ENCODE measurements around the gene TNFSF11.
A peak's percentile ranks its signal among the peaks of the same experiment; 100 is the strongest.

TNFSF11 gene

DNA sequence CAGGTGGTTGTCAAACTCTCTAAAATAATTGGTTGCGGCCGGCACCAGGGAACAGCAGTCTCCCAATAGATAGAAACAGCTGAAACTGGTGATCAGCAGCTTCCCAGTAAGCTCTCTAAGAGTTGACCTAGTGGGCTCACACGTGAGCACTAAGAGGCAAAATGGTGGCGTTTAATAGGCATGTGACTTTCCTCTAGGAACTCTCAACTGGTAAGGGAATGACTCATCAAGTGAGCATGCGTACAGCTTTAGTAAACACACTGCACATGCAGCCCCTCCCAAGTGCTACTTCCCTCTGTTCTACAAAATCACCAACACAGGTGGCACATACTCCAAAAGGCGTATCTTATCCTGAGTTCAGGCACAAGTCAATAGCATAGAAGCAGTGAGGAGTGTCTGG is 41.7 kb downstream of the TNFSF11 start:
- TF ChIP-seq CTCF (conservative IDR thresholded peaks at IDR 0.05; ENCODE audit: control insufficient read depth, insufficient read depth, low read depth, low read length), result no peak
- DNase-seq (ENCODE audit: low read depth), result peak; percentile 59
- H3K4me3 ChIP-seq (ENCODE audit: control insufficient read depth, low read depth, low read length), result no peak overlapping the region

DNA sequence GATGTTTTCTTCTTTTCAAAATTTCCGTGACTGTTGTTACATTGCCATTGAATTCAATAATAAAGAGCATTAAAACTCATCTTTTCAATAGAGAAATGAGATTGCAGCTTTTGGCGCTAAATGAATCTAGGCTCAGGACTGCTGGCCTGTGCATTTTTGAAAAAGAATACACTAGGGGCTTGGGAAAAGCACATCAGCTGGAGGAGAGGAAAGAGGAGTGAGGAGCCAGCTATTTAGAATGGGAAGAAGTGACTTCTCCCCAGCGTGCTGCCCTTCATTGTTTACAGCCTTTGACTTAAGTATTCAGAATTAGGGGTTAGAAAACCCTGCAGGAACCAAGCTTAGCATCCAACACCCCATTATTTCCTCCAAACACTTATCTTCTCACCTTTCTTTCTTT is 43.3 kb downstream of the TNFSF11 start:
- DNase-seq (ENCODE audit: low read depth), result no peak
- TF ChIP-seq CTCF (conservative IDR thresholded peaks at IDR 0.05; ENCODE audit: control insufficient read depth, insufficient read depth, low read depth, low read length), result no peak

GRCh38 chr13:42623916-42624315 is 50.0 kb downstream of the TNFSF11 start:
- no peak overlapping the region for H3K4me3 ChIP-seq (ENCODE audit: control insufficient read depth, low read depth, low read length)
- TF ChIP-seq CTCF (conservative IDR thresholded peaks at IDR 0.05; ENCODE audit: control insufficient read depth, insufficient read depth, low read depth, low read length), result no peak
- no peak for DNase-seq (ENCODE audit: low read depth)

More for the DNA sequence above, 43.3 kb downstream of the TNFSF11 start:
- H3K4me3 ChIP-seq (ENCODE audit: control insufficient read depth, low read depth, low read length), result no peak overlapping the region

DNA sequence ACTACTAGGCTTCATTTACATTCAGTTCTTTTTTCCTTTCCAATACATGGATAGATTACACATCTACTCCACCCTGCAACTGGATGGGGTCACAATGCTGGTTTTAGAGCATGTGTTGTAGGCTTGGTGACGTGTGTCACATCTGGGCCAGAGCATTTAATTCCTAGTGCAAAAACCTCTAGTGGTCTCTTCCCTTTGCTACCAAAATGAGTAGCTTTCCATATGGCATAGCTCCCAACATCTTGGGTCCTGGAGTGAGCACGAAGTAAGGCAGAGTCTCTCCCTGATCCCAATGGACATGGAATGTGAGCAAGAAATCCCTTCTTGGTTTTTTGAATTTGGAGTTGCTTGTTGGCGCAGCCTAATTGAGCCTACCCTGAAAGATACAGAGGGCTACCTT is 51.7 kb downstream of the TNFSF11 start:
- no peak for DNase-seq (ENCODE audit: low read depth)
- no peak overlapping the region for H3K4me3 ChIP-seq (ENCODE audit: control insufficient read depth, low read depth, low read length)
- no peak for TF ChIP-seq CTCF (conservative IDR thresholded peaks at IDR 0.05; ENCODE audit: control insufficient read depth, insufficient read depth, low read depth, low read length)

DNA sequence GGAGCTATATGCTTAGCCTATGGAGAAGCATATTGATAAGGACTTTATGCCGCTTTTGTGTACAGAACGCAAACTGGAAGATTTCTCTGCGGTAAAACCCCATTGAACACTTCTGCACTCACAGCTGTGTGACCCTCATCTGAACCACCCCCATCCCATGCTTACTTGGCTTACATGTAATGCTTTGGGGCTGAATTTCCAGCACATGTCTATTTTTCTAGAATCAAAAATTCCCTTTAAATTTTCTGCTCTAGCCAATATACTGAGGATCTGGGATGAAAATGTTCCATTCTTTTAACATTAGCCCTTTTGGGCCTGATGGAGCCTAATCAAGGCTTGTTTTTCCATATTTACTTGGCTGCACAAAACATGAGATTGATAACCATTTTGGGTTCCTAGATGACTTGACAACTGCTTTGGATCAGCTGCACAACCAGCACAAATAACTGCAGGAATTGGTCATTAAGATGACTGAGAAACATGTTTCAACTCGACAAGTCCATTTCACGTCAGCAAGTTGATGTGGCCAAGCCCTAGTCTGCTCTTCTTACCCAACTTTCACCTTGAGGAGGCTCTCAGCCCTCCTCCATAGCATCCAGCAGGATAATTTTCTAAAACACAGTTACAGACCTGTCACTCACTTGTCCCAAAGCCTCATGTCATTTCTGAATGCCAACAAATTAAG is 52.4 kb downstream of the TNFSF11 start:
- TF ChIP-seq CTCF (conservative IDR thresholded peaks at IDR 0.05; ENCODE audit: control insufficient read depth, insufficient read depth, low read depth, low read length), result no peak
- no peak overlapping the region for H3K4me3 ChIP-seq (ENCODE audit: control insufficient read depth, low read depth, low read length)
- no peak for DNase-seq (ENCODE audit: low read depth)

DNA sequence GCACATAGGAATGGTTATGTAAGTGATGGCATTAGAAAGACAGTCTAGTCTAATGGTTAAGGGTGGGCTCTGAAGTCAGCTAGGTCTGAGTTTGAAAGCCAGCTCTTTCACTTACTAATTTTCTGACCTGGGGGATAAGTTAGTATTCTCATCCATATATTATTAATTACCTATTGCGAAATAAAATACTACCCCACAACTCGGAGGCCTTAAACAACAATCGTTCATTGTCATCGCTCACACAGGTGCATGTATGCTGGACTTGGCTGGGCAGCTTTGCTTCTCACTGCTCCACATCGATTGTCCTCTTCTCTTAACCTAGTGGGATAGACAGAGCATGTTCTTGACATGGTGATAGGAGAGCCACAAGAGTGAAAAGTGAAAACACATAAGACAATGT is 54.7 kb downstream of the TNFSF11 start:
- H3K4me3 ChIP-seq (ENCODE audit: control insufficient read depth, low read depth, low read length), result no peak overlapping the region
- TF ChIP-seq CTCF (conservative IDR thresholded peaks at IDR 0.05; ENCODE audit: control insufficient read depth, insufficient read depth, low read depth, low read length), result no peak
- no peak for DNase-seq (ENCODE audit: low read depth)

GRCh38 chr13:42631181-42631580 is 57.2 kb downstream of the TNFSF11 start:
- H3K4me3 ChIP-seq (ENCODE audit: control insufficient read depth, low read depth, low read length), result no peak overlapping the region
- no peak for DNase-seq (ENCODE audit: low read depth)

More at GRCh38 chr13:42631181-42631580, 57.2 kb downstream of the TNFSF11 start:
- no peak for TF ChIP-seq CTCF (conservative IDR thresholded peaks at IDR 0.05; ENCODE audit: control insufficient read depth, insufficient read depth, low read depth, low read length)

Measured in fibroblast of mammary gland (primary cell).